K562 (cell line): ENCODE measurements around the gene CDK5R1. TPM values are rescaled to one million over a fixed set of nuclear protein-coding genes. Genes with fewer than 3 reads are reported as not detected.
A peak's percentile ranks its signal among the peaks of the same experiment; 100 is the strongest.

Experiments
- ATAC-seq: fragments of 200-7000 bp; cut with Tn5 transposase; 3 replicates; pipeline ENCODE4 v1.9.1; 2020; ENCODE audit warnings: moderate library complexity
- BruUV-seq: library from RNA; stranded (reverse); fragments of 400-500 nt; replicated peaks from 2 replicates; lab custom pipeline; 2021; lab: Mats Ljungman, UMichigan
- CTCF ChIA-PET: fragments of 300-600 bp; formaldehyde crosslinking; extraction: SDS; loops from one replicate; lab custom pipeline; 2021; ENCODE audit warnings: low intra/inter-chr PET ratio; lab: Yijun Ruan, JAX
- POLR2A ChIA-PET: fragments of 300-600, 350-650 bp; sonication (Branson Sonifier 250); formaldehyde crosslinking; extraction: SDS; loops from one replicate; lab custom pipeline; 2021; ENCODE audit warnings: antibody characterized with exemption, inconsistent platforms; lab: Yijun Ruan, JAX
- DNase-seq, 4 experiments: peaks; one replicate each; pipeline versions ENCODE4 v3.0.0 to v3.0.0-alpha.2; 2011 to 2018; ENCODE audit warnings: low spot score in 3 of 4, mixed read lengths in 3 of 4; ENCODE audit errors: extremely low read depth in 1 of 4
- FAIRE-seq: peaks from 2 replicates; lab custom pipeline; 2011; peaks lifted over from hg19 to GRCh38; lab: Jason Lieb, UNC
- H2AFZ ChIP-seq: 2 replicates; pipeline ENCODE4 v1.6.0; 2011; ENCODE audit warnings: low read depth, low read length, control low read depth, inconsistent platforms
- H3K27ac ChIP-seq: fragments of 200-600 bp; 3 replicates; pipeline ENCODE4 v1.8.0; 2011; ENCODE audit warnings: low read depth, mild to moderate bottlenecking, control low read depth, inconsistent platforms, low read length, moderate library complexity, mixed read lengths; ENCODE audit errors: extremely low read depth
- H3K27me3 ChIP-seq, 2 experiments: fragments of 300-600 bp in 1 of 2; 2 replicates in 1 of 2; 3 replicates in 1 of 2; pipeline versions ENCODE4 v1.6.0 to v1.8.0; 2011; ENCODE audit warnings: inconsistent platforms in 2 of 2, low read length in 2 of 2, mild to moderate bottlenecking in 1 of 2, mixed read lengths in 1 of 2, moderate library complexity in 1 of 2; ENCODE audit not compliant: control insufficient read depth in 2 of 2, insufficient read depth in 2 of 2
- H3K36me3 ChIP-seq: fragments of 300-600 bp; 3 replicates; pipeline ENCODE4 v1.8.0; 2011; ENCODE audit warnings: mild to moderate bottlenecking, low read length, inconsistent platforms; ENCODE audit not compliant: control insufficient read depth, insufficient read depth
- H3K4me1 ChIP-seq, 2 experiments: fragments of 200-600 bp in 1 of 2; replicated peaks in 1 of 2; 2 replicates in 1 of 2; 3 replicates in 1 of 2; pipeline versions ENCODE4 v1.5.1 to v1.8.0; 2011; ENCODE audit warnings: inconsistent platforms in 2 of 2, low read length in 2 of 2, mild to moderate bottlenecking in 1 of 2, mixed read lengths in 1 of 2, moderate library complexity in 1 of 2; ENCODE audit not compliant: control insufficient read depth in 2 of 2, insufficient read depth in 2 of 2
- H3K4me2 ChIP-seq: 2 replicates; pipeline ENCODE4 v1.6.1; 2011; ENCODE audit warnings: low read length, control low read depth, inconsistent platforms, mixed read lengths; ENCODE audit not compliant: insufficient read depth
- H3K4me3 ChIP-seq: fragments of 200-600 bp; sonication (generic), shearing (Covaris generic); 2 replicates; pipeline ENCODE4 v1.5.1; 2016; ENCODE audit warnings: control low read depth, inconsistent platforms
- H3K79me2 ChIP-seq: fragments of 200-600 bp; 3 replicates; pipeline ENCODE4 v1.8.0; 2011; ENCODE audit warnings: low read length, inconsistent platforms; ENCODE audit not compliant: control insufficient read depth, insufficient read depth
- H3K9ac ChIP-seq, 2 experiments: 2 replicates each; pipeline versions ENCODE4 v1.6.0 to v1.6.1; 2011; ENCODE audit warnings: low read depth in 2 of 2, low read length in 2 of 2, control low read depth in 1 of 2, inconsistent platforms in 1 of 2, mild to moderate bottlenecking in 1 of 2, mixed read lengths in 1 of 2; ENCODE audit not compliant: insufficient read depth in 1 of 2
- H3K9me1 ChIP-seq: one replicate; pipeline ENCODE4 v1.6.0; 2011; ENCODE audit warnings: inconsistent platforms, mild to moderate bottlenecking, low read length, moderate library complexity; ENCODE audit not compliant: control insufficient read depth, insufficient read depth
- H3K9me3 ChIP-seq: replicated peaks from 2 replicates; pipeline ENCODE4 v1.5.1; 2011; ENCODE audit warnings: low read depth, low read length, inconsistent platforms; ENCODE audit not compliant: control insufficient read depth, insufficient read depth
- H4K20me1 ChIP-seq: replicated peaks from 2 replicates; pipeline ENCODE4 v1.6.1; 2011; ENCODE audit warnings: low read length, inconsistent platforms, mixed read lengths; ENCODE audit not compliant: control insufficient read depth, insufficient read depth
- CBX3 ChIP-seq, 2 experiments: IDR thresholded peaks; 1 replicate in 1 of 2; 2 replicates in 1 of 2; pipeline ENCODE4 v1.6.1; 2012; ENCODE audit warnings: inconsistent platforms in 2 of 2, low read length in 2 of 2, borderline replicate concordance in 1 of 2, control low read depth in 1 of 2
- FOXP4 ChIP-seq: sonication (generic); formaldehyde crosslinking; IDR thresholded peaks from 2 replicates; pipeline ENCODE4 v1.8.0; 2022; ENCODE audit warnings: mild to moderate bottlenecking, missing genetic modification reagents, borderline replicate concordance
- GABPA ChIP-seq: fragments of 200-800 bp; sonication (Bioruptor generic); conservative IDR thresholded peaks from 2 replicates; pipeline ENCODE4 v1.6.1; 2016; ENCODE audit warnings: low read depth, missing genetic modification characterization, missing compliant biosample characterization
- HDAC2 ChIP-seq: fragments of 450-650 bp; IDR thresholded peaks from 2 replicates; pipeline ENCODE4 v1.6.1; 2016; ENCODE audit warnings: mild to moderate bottlenecking
- HNRNPH1 ChIP-seq: fragments of 200-400 bp; formaldehyde crosslinking; optimal IDR thresholded peaks from 2 replicates; pipeline ENCODE3; 2017; ENCODE audit warnings: low read depth, mild to moderate bottlenecking, low read length, moderate library complexity
- IRF2 ChIP-seq: sonication (generic); formaldehyde crosslinking; IDR thresholded peaks from 2 replicates; pipeline ENCODE4 v1.8.1; 2022; ENCODE audit warnings: mild to moderate bottlenecking, missing genetic modification reagents
- MITF ChIP-seq: IDR thresholded peaks from 2 replicates; pipeline ENCODE4 v1.6.1; 2014; ENCODE audit warnings: antibody characterized with exemption
- NRF1 ChIP-seq, 2 experiments: fragments of 450-650 bp; IDR thresholded peaks in 1 of 2; conservative IDR thresholded peaks in 1 of 2; 2 replicates each; pipeline ENCODE4 v1.6.1; 2014; ENCODE audit warnings: mild to moderate bottlenecking in 2 of 2
- PREB ChIP-seq: sonication (generic); formaldehyde crosslinking; IDR thresholded peaks from 2 replicates; pipeline ENCODE4 v1.8.1; 2023; ENCODE audit warnings: mild to moderate bottlenecking, missing genetic modification reagents
- SNAPC5 ChIP-seq: fragments of 250-450 bp; sonication (Bioruptor Pico); IDR thresholded peaks from 2 replicates; pipeline ENCODE4 v1.8.0; 2021; ENCODE audit warnings: moderate library complexity, mild to moderate bottlenecking, inconsistent platforms
- SRF ChIP-seq, 2 experiments: fragments of 250-450, 450-650 bp in 1 of 2; sonication (Bioruptor Pico) in 1 of 2; sonication (generic) in 1 of 2; formaldehyde crosslinking; IDR thresholded peaks; 2 replicates each; pipeline versions ENCODE4 v1.5.0 to v1.5.1; 2020 to 2022; ENCODE audit warnings: mild to moderate bottlenecking in 1 of 2, missing genetic modification reagents in 1 of 2
- TFE3 ChIP-seq: fragments of 450-650 bp; formaldehyde crosslinking; IDR thresholded peaks from 2 replicates; pipeline ENCODE4 v1.4.0; 2020; ENCODE audit warnings: mild to moderate bottlenecking, mixed read lengths
- ZNF12 ChIP-seq: sonication (generic); formaldehyde crosslinking; IDR thresholded peaks from 2 replicates; pipeline ENCODE4 v1.4.0; 2020; ENCODE audit warnings: mild to moderate bottlenecking, missing genetic modification reagents
- WGBS: fragments of 100-300 bp; shearing (Covaris generic); methylation state at CpG from one replicate; pipeline ENCODE4 v1.1.6; 2016; ENCODE audit warnings: low coverage, mixed read lengths; ENCODE audit not compliant: insufficient coverage; ENCODE audit errors: missing lambda C conversion rate; 5-methylcytosine and 5-hydroxymethylcytosine counted together
- in situ Hi-C: fragments of 300-500 bp; cut with MboI; formaldehyde crosslinking; loops from 4 replicates; pipeline ENCODE4 v1.15.0; 2018; ENCODE audit warnings: inconsistent platforms, mixed read lengths
- intact Hi-C: fragments of 100-400 bp; cut with micrococcal nuclease; formaldehyde crosslinking; loops from 2 replicates; pipeline ENCODE4 v1.14.2; 2022
- polyA plus RNA-seq, 8 experiments: library from polyadenylated mRNA; depleted of rRNA in 4 of 8; stranded (reverse) in 5 of 8; unstranded in 3 of 8; fragments of >200 nt; fragmentation: Nextera tagmentation in 2 of 8; fragmentation: Illumina TruSeq in 1 of 8; extraction: Ambion mirVana in 2 of 8; extraction: Trizol in 1 of 8; gene quantifications; 2 replicates each; pipeline versions ENCODE4 v1.2.1 to v1.2.3, GENCODE V29; 2011 to 2014; ENCODE audit warnings: inconsistent platforms in 1 of 8, missing spikeins in 1 of 8
- total RNA-seq, 7 experiments: library from RNA; depleted of rRNA in 6 of 7; stranded (reverse); fragments of >200 nt in 6 of 7; fragmentation: Illumina TruSeq in 2 of 7; extraction: Trizol in 2 of 7; gene quantifications; 2 replicates each; pipeline versions ENCODE4 v1.2.1 to v1.2.3, GENCODE V29; 2011 to 2021; ENCODE audit warnings: low replicate concordance in 1 of 7

The CDK5R1 gene
- total and polyA plus RNA-seq, 9 of the 15 experiments (the other 6 are each of a cell fraction or from before 2014, with no cell fraction given): 0.10 to 4.8 (median 2.3) TPM

GRCh38 chr17:32441886-32442285 lies 44.9 kb upstream of the CDK5R1 start (continued):
- TF ChIP-seq TFE3: no peak
- no peak for TF ChIP-seq IRF2
- no peak for TF ChIP-seq HNRNPH1

- H3K4me2 ChIP-seq: peak overlapping the region; percentile 99
- H3K9me3 ChIP-seq: no peaks in the 10 kb centered on the region
- ChIA-PET POLR2A (interaction anchor here (0.5 to 1.5 kb wide), 15 partner anchors 8 to 1000 kb away, joined by 3 to 8 read pairs (median 4); no protein-coding TSS in a partner anchor), CTCF (interaction anchor here (0.6 kb wide), 1 partner anchor 78 kb away, joined by 4 read pairs; no protein-coding TSS in a partner anchor)
- ATAC-seq (peak; percentile 7), FAIRE-seq (no peak), DNase-seq (no peak)
- peak overlapping the region; percentile 99 for H3K4me3 ChIP-seq
- peak overlapping the region; percentile 98 for H2AFZ ChIP-seq
- H3K27me3 ChIP-seq: no peaks in the 10 kb centered on the region
- peaks cover 11 to 17% of the 10 kb centered on the region in 2 experiments; a peak in 4 of 5 replicates for H3K4me1 ChIP-seq
- in situ Hi-C loops (no loop called here), intact Hi-C loops (loop anchor here (2.0 to 10.0 kb wide), 2 partner anchors 69 to 101 kb away; partner anchors contain the start of gene C17orf75)
- H3K9me1 ChIP-seq: no peaks in the 10 kb centered on the region
- H3K36me3 ChIP-seq: peaks cover 41% of the 10 kb centered on the region
- peaks cover 48% of the 10 kb centered on the region for H3K79me2 ChIP-seq
- peak overlapping the region; percentile 65 to 91; a peak in 3 of 4 replicates for H3K9ac ChIP-seq
- H3K27ac ChIP-seq: peak overlapping the region; percentile 49; the same call in 1 of the 3 replicates
- WGBS: under 1% methylated on average over 28 of the region's 29 CpGs
- H4K20me1 ChIP-seq: peaks cover 8% of the 10 kb centered on the region; the same call in 1 of the 2 replicates
- no TSS peak for BruUV-seq
- peak; percentile 74 to 76 for TF ChIP-seq NRF1 (conservative IDR thresholded peaks at IDR 0.05 in 1 of 2, IDR thresholded peaks at IDR 0.05 in 1 of 2)
- TF ChIP-seq PREB (CRISPR knock-in tag): 0 out of 2 replicates have a peak, but pooled peaks have one; percentile 16
- TF ChIP-seq GABPA: 0 out of 2 replicates have a peak, but pooled peaks have one; percentile 22
- TF ChIP-seq SNAPC5 (CRISPR knock-in tag): no peak
- 0 out of 3 replicates have a peak, but pooled peaks of 1 of the 2 experiments have one; percentile 14 for TF ChIP-seq CBX3 (IDR thresholded peaks at IDR 0.05; ENCODE audit: borderline replicate concordance in 1 of 2, low read length in 2 of 2)
- TF ChIP-seq ZNF12 (CRISPR knock-in tag): 0 out of 2 replicates have a peak, but pooled peaks have one; percentile 1
- TF ChIP-seq FOXP4 (CRISPR knock-in tag): no peak
- TF ChIP-seq HDAC2: 0 out of 2 replicates have a peak, but pooled peaks have one; percentile 27
- TF ChIP-seq MITF: 0 out of 2 replicates have a peak, but pooled peaks have one; percentile 10
- peak in 1 of 2 experiments; percentile 85; a peak in 2 of 4 replicates for TF ChIP-seq SRF (CRISPR knock-in tag; IDR thresholded peaks at IDR 0.05)
These were observed 42.9 kb upstream of the CDK5R1 start for GRCh38 chr17:32443827-32444300.
